ENCODE measurements around the gene LFNG.
A peak's percentile ranks its signal among the peaks of the same experiment; 100 is the strongest.

Gene LFNG

DNA sequence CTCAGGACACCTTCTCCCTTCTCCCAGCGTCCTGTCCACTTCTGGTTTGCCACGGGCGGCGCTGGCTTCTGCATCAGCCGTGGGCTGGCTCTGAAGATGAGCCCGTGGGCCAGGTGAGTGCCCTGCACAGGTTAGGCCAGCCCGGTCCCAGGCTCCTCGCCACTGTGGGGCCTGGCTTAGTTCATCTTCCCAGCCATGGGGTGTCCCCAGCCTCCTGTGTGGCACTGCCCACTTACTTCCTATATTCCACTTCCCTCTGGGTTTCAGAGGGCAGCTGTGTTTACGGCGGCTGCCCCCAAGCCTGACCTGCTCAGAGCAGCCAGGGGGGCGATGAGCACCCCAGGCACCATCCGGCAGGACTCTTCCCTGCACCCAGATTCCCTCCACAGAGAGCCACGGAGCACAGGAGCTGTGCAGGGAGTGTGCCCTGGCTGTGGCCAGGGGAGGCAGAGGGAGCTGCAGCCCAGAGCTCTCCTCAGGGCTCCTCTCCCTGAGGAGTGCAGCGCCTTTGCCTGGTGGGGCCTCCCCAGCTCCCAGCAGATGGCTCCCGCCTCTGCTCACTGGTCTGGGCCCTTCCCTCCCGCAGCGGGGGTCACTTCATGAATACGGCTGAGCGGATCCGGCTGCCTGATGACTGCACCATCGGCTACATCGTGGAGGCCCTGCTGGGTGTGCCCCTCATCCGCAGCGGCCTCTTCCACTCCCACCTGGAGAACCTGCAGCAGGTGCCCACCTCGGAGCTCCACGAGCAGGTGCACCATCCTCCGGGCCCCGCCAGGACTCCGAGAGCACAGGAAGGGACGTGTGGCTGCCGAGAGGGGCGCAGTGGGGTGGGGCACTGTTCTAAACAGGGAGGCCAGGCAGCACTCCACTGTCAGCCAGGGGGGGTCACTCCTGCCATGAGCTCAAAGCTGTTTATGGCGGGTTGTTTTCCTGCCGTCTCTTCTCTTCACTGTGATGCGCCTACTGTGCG, 6.4 kb downstream of the LFNG start:
- Histone ChIP-seq H3K36me3 (ENCODE audit: low read depth) (no peaks in the 10 kb centered on the region), H3K9me3 (ENCODE audit: severe bottlenecking) (no peaks in the 10 kb centered on the region), H3K27me3 (ENCODE audit: insufficient read depth, poor library complexity, severe bottlenecking) (no peaks in the 10 kb centered on the region), H3K4me3 (ENCODE audit: severe bottlenecking) (no peak overlapping the region), H3K4me1 (ENCODE audit: insufficient read depth, poor library complexity, severe bottlenecking) (peaks cover 65% of the 10 kb centered on the region), H3K27ac (ENCODE audit: poor library complexity, severe bottlenecking) (no peak overlapping the region)
- ATAC-seq (ENCODE audit: low read depth) (no peak), DNase-seq (ENCODE audit: low spot score) (no peak)
- TF ChIP-seq, protein P1, sequence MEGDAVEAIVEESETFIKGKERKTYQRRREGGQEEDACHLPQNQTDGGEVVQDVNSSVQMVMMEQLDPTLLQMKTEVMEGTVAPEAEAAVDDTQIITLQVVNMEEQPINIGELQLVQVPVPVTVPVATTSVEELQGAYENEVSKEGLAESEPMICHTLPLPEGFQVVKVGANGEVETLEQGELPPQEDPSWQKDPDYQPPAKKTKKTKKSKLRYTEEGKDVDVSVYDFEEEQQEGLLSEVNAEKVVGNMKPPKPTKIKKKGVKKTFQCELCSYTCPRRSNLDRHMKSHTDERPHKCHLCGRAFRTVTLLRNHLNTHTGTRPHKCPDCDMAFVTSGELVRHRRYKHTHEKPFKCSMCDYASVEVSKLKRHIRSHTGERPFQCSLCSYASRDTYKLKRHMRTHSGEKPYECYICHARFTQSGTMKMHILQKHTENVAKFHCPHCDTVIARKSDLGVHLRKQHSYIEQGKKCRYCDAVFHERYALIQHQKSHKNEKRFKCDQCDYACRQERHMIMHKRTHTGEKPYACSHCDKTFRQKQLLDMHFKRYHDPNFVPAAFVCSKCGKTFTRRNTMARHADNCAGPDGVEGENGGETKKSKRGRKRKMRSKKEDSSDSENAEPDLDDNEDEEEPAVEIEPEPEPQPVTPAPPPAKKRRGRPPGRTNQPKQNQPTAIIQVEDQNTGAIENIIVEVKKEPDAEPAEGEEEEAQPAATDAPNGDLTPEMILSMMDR (IDR thresholded peaks at IDR 0.05; ENCODE audit: poor library complexity, severe bottlenecking) = no peak

DNA sequence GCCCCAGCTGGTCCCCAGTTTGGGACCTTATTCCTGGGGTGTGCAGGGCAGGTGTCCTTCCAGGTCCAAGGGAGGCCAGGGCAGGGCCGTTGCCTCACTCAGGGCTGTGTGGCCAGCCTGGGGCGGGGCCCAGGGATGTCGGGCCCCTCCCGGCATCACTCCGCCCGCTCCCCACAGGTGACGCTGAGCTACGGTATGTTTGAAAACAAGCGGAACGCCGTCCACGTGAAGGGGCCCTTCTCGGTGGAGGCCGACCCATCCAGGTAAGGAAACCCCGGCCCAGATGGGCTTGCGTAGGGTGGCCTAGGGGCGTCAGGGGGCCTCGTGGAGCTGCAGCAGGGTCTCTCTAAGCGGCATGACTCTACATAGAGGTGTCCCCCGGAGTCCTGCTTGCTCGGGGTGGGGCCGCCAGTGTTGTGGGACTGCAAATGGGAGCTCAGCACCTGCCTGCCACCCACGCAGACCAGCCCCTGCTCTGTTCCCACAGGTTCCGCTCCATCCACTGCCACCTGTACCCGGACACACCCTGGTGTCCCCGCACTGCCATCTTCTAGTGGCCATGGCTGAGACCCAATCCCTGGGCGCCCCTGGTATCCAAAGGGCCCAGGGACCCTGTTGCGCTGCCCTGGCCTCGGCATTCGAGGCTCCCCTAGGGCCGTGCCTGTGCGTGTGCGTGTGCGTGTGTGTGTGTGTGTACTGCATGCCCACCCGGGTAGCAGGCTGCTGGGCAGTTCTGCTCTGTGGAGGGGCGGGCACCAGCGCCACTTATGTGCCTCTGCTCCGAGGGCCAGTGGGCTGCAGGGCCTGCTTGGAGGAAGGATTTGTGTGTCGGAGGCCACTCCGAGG, 7.3 kb downstream of the LFNG start:
- Histone ChIP-seq H3K9me3 (ENCODE audit: severe bottlenecking) (no peaks in the 10 kb centered on the region), H3K36me3 (ENCODE audit: low read depth) (no peaks in the 10 kb centered on the region), H3K27me3 (ENCODE audit: insufficient read depth, poor library complexity, severe bottlenecking) (no peaks in the 10 kb centered on the region), H3K4me1 (ENCODE audit: insufficient read depth, poor library complexity, severe bottlenecking) (peaks cover 67% of the 10 kb centered on the region), H3K27ac (ENCODE audit: poor library complexity, severe bottlenecking) (peak overlapping the region; percentile 65), H3K4me3 (ENCODE audit: severe bottlenecking) (no peak overlapping the region)
- TF ChIP-seq, protein P1 (IDR thresholded peaks at IDR 0.05; ENCODE audit: poor library complexity, severe bottlenecking) = no peak
- ATAC-seq (ENCODE audit: low read depth) = no peak
- no peak for DNase-seq (ENCODE audit: low spot score)

DNA sequence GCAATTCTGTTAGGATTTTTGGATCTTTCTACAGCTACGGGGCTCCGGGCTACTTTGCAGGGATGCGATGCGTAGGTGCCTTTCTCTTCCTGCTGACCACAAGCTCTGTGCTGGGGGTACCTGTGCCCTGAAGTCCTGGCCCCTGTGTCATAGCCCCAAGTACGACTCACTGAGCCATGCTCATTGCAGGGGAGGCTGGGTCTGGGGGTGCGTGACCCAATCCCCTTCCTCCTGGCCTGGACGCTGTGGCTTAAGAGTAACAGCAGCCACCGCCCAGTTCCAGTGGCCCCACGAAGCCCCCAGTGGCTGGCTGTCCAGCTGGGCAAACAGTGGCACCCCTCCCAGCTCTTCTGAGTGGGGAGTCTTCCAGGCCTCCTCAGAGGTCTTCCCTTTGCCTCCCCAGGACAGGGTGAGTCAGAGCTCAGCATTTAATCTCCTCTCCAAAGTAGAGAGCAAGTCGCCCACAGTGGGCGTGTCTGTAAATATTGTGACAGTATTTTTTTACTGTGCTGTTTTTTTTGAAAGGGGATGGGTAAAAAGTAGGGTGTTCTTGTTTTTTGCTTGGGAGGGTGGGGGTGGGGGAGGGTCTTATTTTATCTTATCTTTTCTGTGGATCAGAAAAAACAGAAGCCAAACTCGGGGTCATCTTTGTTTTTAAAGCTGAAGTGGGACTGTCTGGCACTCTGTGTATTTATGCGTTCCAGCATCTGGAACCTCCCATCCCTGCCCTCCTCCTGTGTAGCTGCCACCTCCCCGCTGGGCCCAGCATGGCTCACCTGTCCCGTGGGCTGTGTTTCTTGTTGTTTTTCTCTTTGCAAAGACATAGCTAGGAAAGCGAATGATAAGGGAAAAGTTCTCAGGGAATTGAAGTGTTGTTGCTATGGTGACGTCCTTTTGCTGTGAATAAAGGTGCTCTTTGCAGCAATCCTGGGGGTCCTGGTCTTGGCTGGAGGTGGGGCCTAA, 8.2 kb downstream of the LFNG start:
- H3K27ac ChIP-seq (ENCODE audit: poor library complexity, severe bottlenecking) = peak overlapping the region; percentile 65
- ATAC-seq (ENCODE audit: low read depth) = no peak

DNA sequence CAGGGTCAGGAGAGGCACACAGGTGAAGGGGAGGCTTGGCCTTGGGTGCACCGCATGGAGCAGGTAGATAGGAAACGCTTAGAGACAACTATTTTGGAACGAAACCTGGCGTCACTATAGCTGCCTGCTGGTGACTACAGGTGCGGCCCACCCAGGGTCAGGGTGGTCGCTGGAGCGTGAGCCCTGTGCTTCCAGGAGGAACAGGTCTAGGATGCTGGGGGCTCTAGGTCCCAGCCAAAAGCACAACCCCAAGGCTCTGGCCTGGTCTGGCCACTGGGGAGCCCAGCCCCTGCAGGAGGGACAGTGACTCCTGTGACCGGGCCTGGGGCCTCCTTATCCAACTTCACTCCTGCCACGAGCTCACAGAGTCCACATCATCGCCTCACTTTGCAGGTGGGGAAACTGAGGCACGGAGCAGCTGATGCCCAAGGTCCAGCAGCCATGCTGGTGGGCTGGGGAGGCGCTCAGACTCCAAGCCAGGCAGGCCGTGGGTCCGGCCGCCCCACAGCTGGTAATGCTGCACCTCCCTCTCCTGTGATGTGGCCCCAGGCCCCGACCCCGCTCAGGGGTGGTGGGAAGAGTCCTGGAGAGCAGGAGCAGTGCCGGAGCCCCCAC, 9.0 kb downstream of the LFNG start:
- Histone ChIP-seq H3K36me3 (ENCODE audit: low read depth) (no peaks in the 10 kb centered on the region), H3K4me3 (ENCODE audit: severe bottlenecking) (no peak overlapping the region), H3K9me3 (ENCODE audit: severe bottlenecking) (no peaks in the 10 kb centered on the region), H3K27me3 (ENCODE audit: insufficient read depth, poor library complexity, severe bottlenecking) (no peaks in the 10 kb centered on the region), H3K27ac (ENCODE audit: poor library complexity, severe bottlenecking) (peak overlapping the region; percentile 65), H3K4me1 (ENCODE audit: insufficient read depth, poor library complexity, severe bottlenecking) (peaks cover 50% of the 10 kb centered on the region)
- peak; percentile 55 for DNase-seq (ENCODE audit: low spot score)
- no peak for ATAC-seq (ENCODE audit: low read depth)
- TF ChIP-seq, protein P1 (IDR thresholded peaks at IDR 0.05; ENCODE audit: poor library complexity, severe bottlenecking) = no peak

More for the DNA sequence above, 8.2 kb downstream of the LFNG start:
- TF ChIP-seq, protein P1 (IDR thresholded peaks at IDR 0.05; ENCODE audit: poor library complexity, severe bottlenecking) = no peak
- DNase-seq (ENCODE audit: low spot score) = peak; percentile 34
- Histone ChIP-seq H3K4me1 (ENCODE audit: insufficient read depth, poor library complexity, severe bottlenecking) (peaks cover 58% of the 10 kb centered on the region), H3K9me3 (ENCODE audit: severe bottlenecking) (no peaks in the 10 kb centered on the region), H3K36me3 (ENCODE audit: low read depth) (no peaks in the 10 kb centered on the region), H3K27me3 (ENCODE audit: insufficient read depth, poor library complexity, severe bottlenecking) (no peaks in the 10 kb centered on the region), H3K4me3 (ENCODE audit: severe bottlenecking) (no peak overlapping the region)

All from RWPE2 (cell line).